T-cell (primary cell): ENCODE measurements around the gene ILF2. TPM values are rescaled to one million over a fixed set of nuclear protein-coding genes. Genes with fewer than 3 reads are reported as not detected.

ENCODE experiments used
- ATAC-seq, 4 experiments: fragments of 200-7000 bp in 3 of 4; fragments of 150-1000 bp in 1 of 4; cut with Tn5 transposase; replicated peaks in 1 of 4; 1 replicate in 3 of 4; 2 replicates in 1 of 4; pipeline ENCODE4 v1.10.0; 2021; ENCODE audit warnings: moderate library complexity in 3 of 4, mild to moderate bottlenecking in 2 of 4, moderate number of reproducible peaks in 1 of 4
- CTCF ChIA-PET, 2 donors: fragments of 300-600 bp; sonication (Branson Sonifier 250); formaldehyde crosslinking; loops; one replicate each; lab custom pipeline; 2022; ENCODE audit warnings: antibody characterized with exemption in 2 of 2; lab: Charles Lee
- POLR2A ChIA-PET, 2 donors: fragments of 300-600 bp; sonication (Branson Sonifier 250); formaldehyde crosslinking; loops; one replicate each; lab custom pipeline; 2022; ENCODE audit warnings: antibody characterized with exemption in 2 of 2; lab: Charles Lee
- DNase-seq, 35 experiments: peaks; one replicate each; pipeline versions ENCODE4 v3.0.0 to v3.0.0-alpha.2; 2013 to 2023
- H3K27ac ChIP-seq: one replicate; pipeline ENCODE4 v1.5.1; 2013; ENCODE audit warnings: low read length
- H3K27me3 ChIP-seq, 2 experiments: replicated peaks in 1 of 2; 1 replicate in 1 of 2; 2 replicates in 1 of 2; pipeline versions ENCODE4 v1.6.1 to v1.7.0; 2013; ENCODE audit warnings: low read length in 1 of 2, mixed read lengths in 1 of 2; ENCODE audit not compliant: control insufficient read depth in 2 of 2, insufficient read depth in 2 of 2; ENCODE audit errors: extremely low read depth in 1 of 2
- H3K36me3 ChIP-seq, 2 donors: 1 replicate in 1 of 2; 2 replicates in 1 of 2; pipeline versions ENCODE4 v1.6.1 to v1.7.0; 2013; ENCODE audit warnings: low read length in 1 of 2; ENCODE audit not compliant: control insufficient read depth in 2 of 2, insufficient read depth in 1 of 2; ENCODE audit errors: extremely low read depth in 1 of 2
- H3K4me1 ChIP-seq, 2 experiments: 1 replicate in 1 of 2; 2 replicates in 1 of 2; pipeline versions ENCODE4 v1.6.1 to v1.7.0; 2013; ENCODE audit warnings: low read length in 2 of 2, mixed read lengths in 1 of 2; ENCODE audit not compliant: insufficient read depth in 2 of 2, control insufficient read depth in 1 of 2; ENCODE audit errors: extremely low read depth in 1 of 2
- H3K4me3 ChIP-seq, 2 donors: 1 replicate in 1 of 2; 2 replicates in 1 of 2; pipeline versions ENCODE4 v1.5.1 to v1.7.0; 2013; ENCODE audit warnings: mild to moderate bottlenecking in 2 of 2, low read length in 1 of 2, moderate library complexity in 1 of 2; ENCODE audit not compliant: control insufficient read depth in 1 of 2; ENCODE audit errors: extremely low read depth in 1 of 2
- H3K9me3 ChIP-seq: 2 replicates; pipeline ENCODE4 v1.7.0; 2013
- H3K27ac Mint-ChIP-seq, 2 donors: one replicate each; pipeline ENCODE4 v1.8.0; 2020 to 2021; ENCODE audit warnings: mild to moderate bottlenecking in 2 of 2, mixed read lengths in 2 of 2
- H3K27me3 Mint-ChIP-seq, 2 donors: one replicate each; pipeline ENCODE4 v1.8.0; 2021 to 2022; ENCODE audit warnings: mixed read lengths in 2 of 2
- H3K36me3 Mint-ChIP-seq: one replicate; pipeline ENCODE4 v1.8.0; 2021; ENCODE audit warnings: mixed read lengths
- H3K4me1 Mint-ChIP-seq, 3 donors: one replicate each; pipeline ENCODE4 v1.8.0; 2020 to 2022; ENCODE audit warnings: mixed read lengths in 3 of 3, mild to moderate bottlenecking in 1 of 3
- H3K4me3 Mint-ChIP-seq, 3 donors: one replicate each; pipeline ENCODE4 v1.8.0; 2020 to 2022; ENCODE audit warnings: mild to moderate bottlenecking in 3 of 3, mixed read lengths in 3 of 3, moderate library complexity in 3 of 3
- H3K9me3 Mint-ChIP-seq, 3 donors: one replicate each; pipeline ENCODE4 v1.8.0; 2020 to 2022; ENCODE audit warnings: mixed read lengths in 3 of 3
- WGBS: methylation state at CpG from one replicate; pipeline ENCODE4 v1.1.5; 2013; ENCODE audit warnings: missing lambda C conversion rate; ENCODE audit not compliant: insufficient coverage; 5-methylcytosine and 5-hydroxymethylcytosine counted together
- total RNA-seq, 35 experiments: library from RNA in 6 of 35; stranded (reverse) in 6 of 35; fragments of 120-200 nt in 1 of 35; gene quantifications; one replicate each; pipeline versions ENCODE4 v1.2.1 to v1.2.4 and lab custom pipeline; 2013 to 2026

The ILF2 gene
- total RNA-seq, 5 donors from 2014 or later (not counting 1 experiment from before 2014, with no cell fraction given), result 86.6 to 137 (median 90.0) TPM

DNA sequence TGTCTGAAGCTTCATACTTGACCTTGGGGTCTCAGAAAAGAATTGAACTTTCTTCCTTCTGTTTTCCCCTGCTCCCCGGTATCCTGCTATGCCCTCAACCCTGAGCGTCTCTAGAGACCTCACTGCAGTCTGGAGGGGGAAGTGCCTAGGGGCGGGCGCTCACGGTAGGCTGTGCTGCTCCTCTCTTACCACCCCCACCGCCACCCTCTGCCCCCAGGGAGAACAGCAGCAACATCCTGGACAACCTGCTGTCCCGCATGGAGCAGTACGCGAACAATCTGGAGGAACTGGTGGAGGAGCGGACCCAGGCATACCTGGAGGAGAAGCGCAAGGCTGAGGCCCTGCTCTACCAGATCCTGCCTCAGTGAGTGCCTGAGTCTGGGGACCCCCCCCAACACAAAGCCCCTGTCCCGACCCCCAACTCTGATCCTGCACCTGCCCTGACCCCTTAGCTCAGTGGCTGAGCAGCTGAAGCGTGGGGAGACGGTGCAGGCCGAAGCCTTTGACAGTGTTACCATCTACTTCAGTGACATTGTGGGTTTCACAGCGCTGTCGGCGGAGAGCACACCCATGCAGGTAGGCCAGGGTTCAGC is 18.0 kb upstream of the ILF2 start:
- WGBS, result 81% methylated on average over 15 of the region's 18 CpGs
- Mint-ChIP-seq H3K9me3 (no peaks in the 10 kb centered on the region), H3K36me3 (no peaks in the 10 kb centered on the region), H3K4me3 (no peak overlapping the region), H3K4me1 (peaks cover 6 to 9% (median 8%) of the 10 kb centered on the region in 3 donors), H3K27me3 (peaks cover 3 to 12% of the 10 kb centered on the region in 2 donors), H3K27ac (no peak overlapping the region)
- H3K27me3 ChIP-seq, result peaks cover 0 to 39% of the 10 kb centered on the region in 2 experiments
- no peak for DNase-seq
- no peak overlapping the region for H3K4me3 ChIP-seq
- no peaks in the 10 kb centered on the region for H3K9me3 ChIP-seq
- ChIA-PET CTCF (no interaction called here), POLR2A (no interaction called here)
- no peak overlapping the region for H3K27ac ChIP-seq
- H3K4me1 ChIP-seq, result peaks cover 0 to 13% of the 10 kb centered on the region in 2 experiments
- no peaks in the 10 kb centered on the region for H3K36me3 ChIP-seq
- ATAC-seq, result no peak

DNA sequence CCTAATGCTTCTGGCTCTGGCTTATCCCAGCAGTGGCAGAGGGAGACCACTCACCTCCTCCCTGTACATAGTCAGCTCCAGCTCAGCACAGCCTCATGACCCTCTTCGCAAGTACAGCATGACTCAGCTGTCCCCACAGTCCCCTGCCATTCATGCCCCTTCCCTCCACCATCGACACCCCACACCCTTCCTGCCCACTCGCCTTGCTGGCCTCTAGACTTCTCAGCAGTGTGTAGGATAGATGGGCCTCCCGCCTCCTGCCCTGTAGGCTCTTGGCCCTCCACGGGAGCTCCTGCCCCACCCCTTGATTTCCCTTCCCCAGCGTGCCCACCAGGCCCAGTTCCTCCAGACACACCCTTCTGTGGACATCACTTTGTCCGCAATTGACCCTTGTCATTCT is 17.5 kb upstream of the ILF2 start:
- no peak overlapping the region for H3K4me3 ChIP-seq
- Mint-ChIP-seq H3K4me1 (peaks cover 6 to 9% (median 8%) of the 10 kb centered on the region in 3 donors), H3K4me3 (no peak overlapping the region), H3K9me3 (no peaks in the 10 kb centered on the region), H3K27me3 (peaks cover 8 to 12% of the 10 kb centered on the region in 2 donors), H3K36me3 (no peaks in the 10 kb centered on the region), H3K27ac (no peak overlapping the region)
- peaks cover 0 to 40% of the 10 kb centered on the region in 2 experiments for H3K27me3 ChIP-seq
- no peaks in the 10 kb centered on the region for H3K9me3 ChIP-seq
- no peak for DNase-seq
- peaks cover 0 to 13% of the 10 kb centered on the region in 2 experiments for H3K4me1 ChIP-seq
- H3K27ac ChIP-seq, result no peak overlapping the region
- no peak for ATAC-seq
- CTCF ChIA-PET, result no interaction called here
- H3K36me3 ChIP-seq, result no peaks in the 10 kb centered on the region
- POLR2A ChIA-PET, result no interaction called here
- WGBS, result 66% methylated on average over 6 of the region's 7 CpGs

DNA sequence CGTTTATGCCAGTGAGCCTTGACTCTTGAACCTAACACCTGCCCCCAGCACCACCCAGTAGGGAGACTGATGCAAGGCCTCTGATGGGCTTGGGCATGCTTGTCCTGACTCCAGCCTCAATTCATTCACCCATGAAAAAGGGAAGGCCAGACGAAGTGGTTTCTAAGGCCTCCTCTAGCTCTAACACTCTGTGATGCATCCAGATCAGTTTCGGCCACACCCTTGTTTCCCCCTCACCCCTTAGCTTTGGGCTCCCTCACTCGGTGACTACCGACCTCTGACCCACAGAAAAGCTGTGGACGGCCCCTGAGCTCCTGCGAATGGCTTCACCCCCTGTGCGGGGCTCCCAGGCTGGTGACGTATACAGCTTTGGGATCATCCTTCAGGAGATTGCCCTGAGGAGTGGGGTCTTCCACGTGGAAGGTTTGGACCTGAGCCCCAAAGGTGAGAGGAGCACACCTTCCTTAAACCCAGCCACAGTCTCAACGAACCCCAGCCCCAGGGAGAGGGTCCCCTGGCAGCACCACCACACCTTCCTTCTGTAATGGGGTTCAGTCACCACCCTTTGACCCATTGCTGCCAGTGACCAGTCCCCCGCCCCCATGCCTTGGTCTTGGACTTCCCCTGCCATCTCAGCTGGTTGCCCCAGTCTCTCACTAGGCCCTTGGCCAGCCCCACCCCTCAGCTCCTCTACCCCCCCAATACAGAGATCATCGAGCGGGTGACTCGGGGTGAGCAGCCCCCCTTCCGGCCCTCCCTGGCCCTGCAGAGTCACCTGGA is 16.7 kb upstream of the ILF2 start:
- no peak overlapping the region for H3K27ac ChIP-seq
- Mint-ChIP-seq H3K9me3 (no peaks in the 10 kb centered on the region), H3K27me3 (peaks cover 8 to 12% of the 10 kb centered on the region in 2 donors), H3K4me3 (no peak overlapping the region), H3K27ac (no peak overlapping the region), H3K4me1 (peaks cover 6 to 9% (median 8%) of the 10 kb centered on the region in 3 donors), H3K36me3 (no peaks in the 10 kb centered on the region)
- WGBS, result 81% methylated on average over 4 of the region's 16 CpGs
- no peaks in the 10 kb centered on the region for H3K9me3 ChIP-seq
- H3K36me3 ChIP-seq, result no peaks in the 10 kb centered on the region
- DNase-seq, result no peak
- peaks cover 0 to 38% of the 10 kb centered on the region in 2 experiments for H3K27me3 ChIP-seq
- H3K4me3 ChIP-seq, result no peak overlapping the region
- CTCF ChIA-PET, result no interaction called here
- POLR2A ChIA-PET, result no interaction called here
- no peak for ATAC-seq
- peaks cover 0 to 13% of the 10 kb centered on the region in 2 experiments for H3K4me1 ChIP-seq

DNA sequence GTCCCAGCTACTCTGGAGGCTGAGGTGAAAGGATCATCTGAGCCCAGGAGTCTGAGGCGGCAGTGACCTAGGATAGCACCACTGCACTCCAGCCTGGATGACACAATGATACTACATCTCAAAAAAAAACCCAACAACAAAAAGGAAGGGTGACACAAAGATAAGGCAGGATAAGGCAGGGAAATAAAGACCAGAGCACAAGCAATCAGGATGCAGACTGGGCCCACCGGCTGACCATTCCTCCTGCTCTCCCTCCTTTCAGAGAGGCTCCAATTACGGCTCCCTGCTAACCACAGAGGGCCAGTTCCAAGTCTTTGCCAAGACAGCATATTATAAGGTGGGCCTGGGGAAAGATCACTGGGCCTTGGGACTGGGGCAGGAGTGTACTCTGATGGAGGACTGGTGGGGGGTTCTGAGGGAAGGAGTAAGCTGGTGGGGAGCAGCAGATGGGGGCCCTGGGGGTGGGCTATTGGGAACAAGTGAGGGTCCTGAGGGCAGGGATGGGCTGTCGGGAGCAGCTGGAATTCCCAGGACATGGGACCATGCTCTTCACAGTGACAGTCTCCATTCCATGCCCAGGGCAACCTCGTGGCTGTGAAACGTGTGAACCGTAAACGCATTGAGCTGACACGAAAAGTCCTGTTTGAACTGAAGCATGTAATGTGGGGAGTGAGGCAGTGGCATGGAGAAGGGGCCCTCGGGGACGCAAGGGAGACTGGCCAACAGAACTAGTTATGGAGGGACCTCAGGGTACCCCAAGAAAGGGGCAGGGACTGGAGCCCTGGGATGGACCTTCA is 14.9 kb upstream of the ILF2 start:
- peaks cover 17 to 22% of the 10 kb centered on the region in 2 donors for H3K27me3 Mint-ChIP-seq
- POLR2A ChIA-PET, result interaction anchor here in 1 of 2 donors (0.6 kb wide), 1 partner anchor 46 kb away, joined by 3 read pairs; no protein-coding TSS in a partner anchor
- Histone ChIP-seq H3K4me1 (peaks cover 0 to 7% of the 10 kb centered on the region in 2 experiments), H3K4me3 (no peak overlapping the region), H3K9me3 (no peaks in the 10 kb centered on the region), H3K27ac (no peak overlapping the region), H3K36me3 (no peaks in the 10 kb centered on the region), H3K27me3 (peaks cover 1 to 49% of the 10 kb centered on the region in 2 experiments)
- no peak overlapping the region for H3K27ac Mint-ChIP-seq
- no peak overlapping the region for H3K4me3 Mint-ChIP-seq
- no peaks in the 10 kb centered on the region for H3K9me3 Mint-ChIP-seq
- ATAC-seq (no peak), DNase-seq (no peak)
- peaks cover 0 to 3% (median 3%) of the 10 kb centered on the region in 3 donors for H3K4me1 Mint-ChIP-seq
- CTCF ChIA-PET, result no interaction called here
- no peaks in the 10 kb centered on the region for H3K36me3 Mint-ChIP-seq
- 69% methylated on average over 8 of the region's 11 CpGs for WGBS

GRCh38 chr1:153684892-153685291 is 14.1 kb upstream of the ILF2 start:
- Mint-ChIP-seq H3K4me1 (peaks cover 0 to 8% (median 3%) of the 10 kb centered on the region in 3 donors), H3K9me3 (no peaks in the 10 kb centered on the region), H3K27ac (no peak overlapping the region), H3K36me3 (no peaks in the 10 kb centered on the region), H3K4me3 (no peak overlapping the region), H3K27me3 (peaks cover 26 to 29% of the 10 kb centered on the region in 2 donors)
- ChIA-PET POLR2A (no interaction called here), CTCF (no interaction called here)
- no peak overlapping the region for H3K27ac ChIP-seq
- H3K27me3 ChIP-seq, result peaks cover 2 to 57% of the 10 kb centered on the region in 2 experiments
- DNase-seq (no peak), ATAC-seq (no peak)
- H3K9me3 ChIP-seq, result no peaks in the 10 kb centered on the region
- H3K4me3 ChIP-seq, result no peak overlapping the region
- WGBS, result 96% methylated on average over 4 of the region's 12 CpGs
- H3K36me3 ChIP-seq, result no peaks in the 10 kb centered on the region
- peaks cover 0 to under 1% of the 10 kb centered on the region in 2 experiments for H3K4me1 ChIP-seq

DNA sequence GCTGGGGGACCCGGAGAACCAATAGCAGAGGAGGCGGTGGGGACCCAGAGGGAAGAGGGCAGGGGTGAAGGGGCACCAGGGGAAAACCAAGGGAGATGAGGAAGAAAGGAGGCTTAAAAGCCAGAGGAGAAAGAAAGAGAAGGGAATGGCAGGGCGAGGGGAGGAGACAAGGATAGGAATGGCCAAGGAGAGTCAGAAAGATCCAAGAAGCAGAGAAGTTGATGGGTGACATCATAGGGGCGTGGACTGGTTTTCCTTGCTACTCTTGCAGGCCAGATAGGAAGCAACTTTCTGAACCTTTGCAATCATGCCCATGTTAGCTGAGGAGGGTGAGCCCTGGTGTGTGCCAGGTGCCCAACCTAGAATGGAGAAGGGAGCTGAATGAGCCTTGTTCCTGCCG is 13.1 kb upstream of the ILF2 start:
- CTCF ChIA-PET, result no interaction called here
- no peaks in the 10 kb centered on the region for H3K9me3 Mint-ChIP-seq

More for the DNA sequence above, 13.1 kb upstream of the ILF2 start:
- H3K36me3 ChIP-seq, result no peaks in the 10 kb centered on the region
- H3K4me1 ChIP-seq, result peaks cover 2 to 11% of the 10 kb centered on the region in 2 experiments
- peaks cover 4 to 13% (median 7%) of the 10 kb centered on the region in 3 donors for H3K4me1 Mint-ChIP-seq
- peaks cover 2 to 65% of the 10 kb centered on the region in 2 experiments for H3K27me3 ChIP-seq
- H3K4me3 ChIP-seq, result no peak overlapping the region
- peaks cover 30 to 34% of the 10 kb centered on the region in 2 donors for H3K27me3 Mint-ChIP-seq
- POLR2A ChIA-PET, result no interaction called here
- H3K4me3 Mint-ChIP-seq, result no peak overlapping the region
- H3K27ac Mint-ChIP-seq, result peak overlapping the region in 1 of 2 donors; percentile 62
- no peak for ATAC-seq
- H3K27ac ChIP-seq, result no peak overlapping the region
- H3K36me3 Mint-ChIP-seq, result no peaks in the 10 kb centered on the region
- WGBS, result 76% methylated on average over 4 of the region's 5 CpGs
- DNase-seq, result no peak
- H3K9me3 ChIP-seq, result no peaks in the 10 kb centered on the region
